MM.1S (cell line): Measurements from ENCODE around the gene ACTN1.

Experiments used
- CTCF ChIP-seq: fragments of 300-600 bp; sonication (generic); IDR thresholded peaks from 2 replicates; pipeline ENCODE4 v1.5.1; 2016; ENCODE audit warnings: antibody characterized with exemption, low read length, mixed read lengths
- EZH2phosphoT487 ChIP-seq: fragments of 300-600 bp; sonication (generic); IDR thresholded peaks from 2 replicates; pipeline ENCODE4 v1.6.1; 2018; ENCODE audit warnings: antibody characterized with exemption, low read length

- no peak for TF ChIP-seq CTCF
- no peak for TF ChIP-seq EZH2phosphoT487
Measured at GRCh38 chr14:68929623-68930307, 49.3 kb downstream of the ACTN1 start.
